ENCODE data around the gene LRTM2.

The LRTM2 gene

DNA sequence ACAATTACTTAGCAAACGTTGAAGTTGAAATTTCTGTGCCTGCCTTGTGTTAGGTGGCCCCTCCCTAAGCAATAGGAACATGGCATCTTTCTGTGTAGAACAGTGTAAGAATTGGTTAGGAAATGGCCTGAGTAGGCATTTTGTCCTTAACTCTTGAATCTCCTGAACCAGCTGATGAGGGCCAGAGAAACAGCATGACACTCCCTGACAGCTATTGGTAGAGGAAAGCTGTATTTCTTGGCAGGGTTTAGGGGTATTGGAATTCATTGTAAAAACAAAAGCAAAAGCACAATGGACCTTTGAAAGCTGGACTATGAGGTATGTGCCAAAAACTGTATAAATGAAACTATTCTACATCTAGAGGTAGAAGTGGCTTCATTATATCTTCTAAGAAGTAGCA lies 40.6 kb upstream of the LRTM2 start:
- no peak for DNase-seq
- H3K27me3 Mint-ChIP-seq (ENCODE audit: low read depth, poor library complexity) = no peaks in the 10 kb centered on the region
- TF ChIP-seq, protein P1, sequence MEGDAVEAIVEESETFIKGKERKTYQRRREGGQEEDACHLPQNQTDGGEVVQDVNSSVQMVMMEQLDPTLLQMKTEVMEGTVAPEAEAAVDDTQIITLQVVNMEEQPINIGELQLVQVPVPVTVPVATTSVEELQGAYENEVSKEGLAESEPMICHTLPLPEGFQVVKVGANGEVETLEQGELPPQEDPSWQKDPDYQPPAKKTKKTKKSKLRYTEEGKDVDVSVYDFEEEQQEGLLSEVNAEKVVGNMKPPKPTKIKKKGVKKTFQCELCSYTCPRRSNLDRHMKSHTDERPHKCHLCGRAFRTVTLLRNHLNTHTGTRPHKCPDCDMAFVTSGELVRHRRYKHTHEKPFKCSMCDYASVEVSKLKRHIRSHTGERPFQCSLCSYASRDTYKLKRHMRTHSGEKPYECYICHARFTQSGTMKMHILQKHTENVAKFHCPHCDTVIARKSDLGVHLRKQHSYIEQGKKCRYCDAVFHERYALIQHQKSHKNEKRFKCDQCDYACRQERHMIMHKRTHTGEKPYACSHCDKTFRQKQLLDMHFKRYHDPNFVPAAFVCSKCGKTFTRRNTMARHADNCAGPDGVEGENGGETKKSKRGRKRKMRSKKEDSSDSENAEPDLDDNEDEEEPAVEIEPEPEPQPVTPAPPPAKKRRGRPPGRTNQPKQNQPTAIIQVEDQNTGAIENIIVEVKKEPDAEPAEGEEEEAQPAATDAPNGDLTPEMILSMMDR (IDR thresholded peaks at IDR 0.05) = no peak
- no peak overlapping the region for H3K27ac Mint-ChIP-seq
- no peaks in the 10 kb centered on the region for H3K9me3 Mint-ChIP-seq
- H3K4me1 Mint-ChIP-seq = peaks cover 64% of the 10 kb centered on the region
- no peak overlapping the region for H3K4me3 Mint-ChIP-seq
- H3K36me3 Mint-ChIP-seq (ENCODE audit: low read depth) = peaks cover 44% of the 10 kb centered on the region

DNA sequence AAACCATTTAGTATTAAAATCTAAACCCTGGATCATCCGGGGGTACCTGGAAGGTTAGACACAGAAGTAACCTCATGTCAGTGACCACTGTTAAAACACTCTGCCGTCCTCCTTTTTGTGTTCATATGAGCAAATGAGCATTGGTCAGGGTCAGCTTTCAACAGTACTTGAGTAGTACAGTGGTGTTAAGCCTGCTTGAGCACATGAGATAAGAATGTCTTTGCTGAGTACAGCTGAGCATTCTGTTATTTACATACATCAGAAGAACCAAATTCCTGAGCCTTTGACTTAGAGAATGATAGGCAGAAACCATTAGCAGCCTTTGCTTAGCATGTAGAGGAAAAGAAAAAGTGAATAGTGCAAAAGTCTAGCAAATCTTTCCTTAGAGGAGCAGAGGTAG lies 38.6 kb upstream of the LRTM2 start:
- DNase-seq = no peak
- H3K4me1 Mint-ChIP-seq = peaks cover 60% of the 10 kb centered on the region
- no peak overlapping the region for H3K4me3 Mint-ChIP-seq
- H3K36me3 Mint-ChIP-seq (ENCODE audit: low read depth) = peaks cover 58% of the 10 kb centered on the region
- TF ChIP-seq, protein P1 (IDR thresholded peaks at IDR 0.05) = no peak
- no peaks in the 10 kb centered on the region for H3K27me3 Mint-ChIP-seq (ENCODE audit: low read depth, poor library complexity)
- peak overlapping the region; percentile 46 for H3K27ac Mint-ChIP-seq
- no peaks in the 10 kb centered on the region for H3K9me3 Mint-ChIP-seq

DNA sequence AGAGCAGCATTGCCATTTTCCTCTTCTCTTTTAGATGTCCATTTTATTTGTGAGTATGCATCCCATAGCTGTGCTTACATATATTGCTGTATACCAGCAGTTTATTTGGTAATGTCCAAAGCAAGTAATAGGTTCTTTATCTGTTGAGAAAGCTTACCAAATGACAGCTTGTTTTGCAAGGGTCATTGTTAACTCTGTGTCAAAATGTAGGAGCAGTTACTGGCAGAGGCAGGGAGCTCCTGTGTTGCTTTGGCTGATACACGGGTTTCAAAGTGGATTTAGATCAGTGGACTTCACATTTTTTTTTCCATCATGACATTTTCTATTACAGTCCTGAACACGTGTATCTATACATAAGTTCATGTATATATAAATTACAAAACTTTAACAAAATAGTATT lies 38.1 kb upstream of the LRTM2 start:
- TF ChIP-seq, protein P1 (IDR thresholded peaks at IDR 0.05) = no peak
- Mint-ChIP-seq H3K27ac (no peak overlapping the region), H3K36me3 (ENCODE audit: low read depth) (peaks cover 61% of the 10 kb centered on the region), H3K4me3 (no peak overlapping the region), H3K27me3 (ENCODE audit: low read depth, poor library complexity) (no peaks in the 10 kb centered on the region), H3K9me3 (no peaks in the 10 kb centered on the region), H3K4me1 (peaks cover 57% of the 10 kb centered on the region)
- no peak for DNase-seq

DNA sequence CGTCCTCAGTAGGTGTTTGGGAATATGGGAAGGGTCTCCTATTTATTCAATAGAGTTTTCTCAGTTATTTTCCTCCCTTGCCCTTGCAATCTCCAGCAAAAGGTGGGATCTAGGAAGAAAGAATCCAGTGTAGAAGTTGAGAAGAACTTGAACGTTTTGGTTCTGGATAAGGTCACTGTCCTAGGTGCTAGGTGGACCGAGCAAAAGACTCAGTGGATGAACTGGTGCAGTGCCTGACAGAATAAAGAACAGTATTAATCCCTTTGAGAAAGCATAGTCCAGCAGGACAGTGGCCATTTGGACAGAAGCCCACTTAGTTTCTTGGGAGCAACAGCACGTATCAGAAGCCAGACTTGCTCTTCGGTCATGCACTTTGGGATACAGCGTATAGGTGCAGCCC lies 32.7 kb upstream of the LRTM2 start:
- TF ChIP-seq, protein P1 (IDR thresholded peaks at IDR 0.05) = no peak
- no peak overlapping the region for H3K27ac Mint-ChIP-seq
- no peak overlapping the region for H3K4me3 Mint-ChIP-seq
- H3K9me3 Mint-ChIP-seq = no peaks in the 10 kb centered on the region
- no peak for DNase-seq
- H3K27me3 Mint-ChIP-seq (ENCODE audit: low read depth, poor library complexity) = peaks cover 7% of the 10 kb centered on the region
- peaks cover 40% of the 10 kb centered on the region for H3K36me3 Mint-ChIP-seq (ENCODE audit: low read depth)
- peaks cover 68% of the 10 kb centered on the region for H3K4me1 Mint-ChIP-seq

DNA sequence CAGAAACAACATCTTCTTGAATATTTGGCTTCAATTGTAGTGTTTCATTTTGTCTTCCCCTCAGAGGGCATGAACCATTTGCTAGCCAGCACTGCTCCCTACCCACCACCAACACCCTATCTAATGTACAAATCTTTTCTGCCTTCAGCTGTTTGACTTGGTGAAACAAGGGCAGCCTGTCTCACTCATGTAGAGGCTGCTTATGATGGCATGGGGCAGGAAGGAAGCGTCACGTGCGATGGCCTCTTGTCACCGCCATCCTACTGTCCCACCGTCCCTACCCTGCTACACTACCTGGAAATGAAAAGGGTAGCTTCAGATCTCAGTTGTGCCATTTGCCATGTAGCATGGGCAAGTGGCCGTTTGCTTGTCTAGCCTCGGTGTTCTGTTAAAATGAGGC lies 29.9 kb upstream of the LRTM2 start:
- H3K4me1 Mint-ChIP-seq = peaks cover 69% of the 10 kb centered on the region
- no peak for DNase-seq

More for the DNA sequence above, 29.9 kb upstream of the LRTM2 start:
- Mint-ChIP-seq H3K36me3 (ENCODE audit: low read depth) (peaks cover 23% of the 10 kb centered on the region), H3K27ac (peak overlapping the region; percentile 87), H3K4me3 (no peak overlapping the region), H3K27me3 (ENCODE audit: low read depth, poor library complexity) (peaks cover 10% of the 10 kb centered on the region), H3K9me3 (no peaks in the 10 kb centered on the region)
- TF ChIP-seq, protein P1 (IDR thresholded peaks at IDR 0.05) = no peak
